ENCODE results near the gene OVCA2. TPM values are rescaled to one million over a fixed set of nuclear protein-coding genes. Genes with fewer than 3 reads are reported as not detected.
A peak's percentile ranks its signal among the peaks of the same experiment; 100 is the strongest.

Gene OVCA2
- total RNA-seq, 4 donors from 2014 or later = 32.4 to 49.0 (median 37.8) TPM

DNA sequence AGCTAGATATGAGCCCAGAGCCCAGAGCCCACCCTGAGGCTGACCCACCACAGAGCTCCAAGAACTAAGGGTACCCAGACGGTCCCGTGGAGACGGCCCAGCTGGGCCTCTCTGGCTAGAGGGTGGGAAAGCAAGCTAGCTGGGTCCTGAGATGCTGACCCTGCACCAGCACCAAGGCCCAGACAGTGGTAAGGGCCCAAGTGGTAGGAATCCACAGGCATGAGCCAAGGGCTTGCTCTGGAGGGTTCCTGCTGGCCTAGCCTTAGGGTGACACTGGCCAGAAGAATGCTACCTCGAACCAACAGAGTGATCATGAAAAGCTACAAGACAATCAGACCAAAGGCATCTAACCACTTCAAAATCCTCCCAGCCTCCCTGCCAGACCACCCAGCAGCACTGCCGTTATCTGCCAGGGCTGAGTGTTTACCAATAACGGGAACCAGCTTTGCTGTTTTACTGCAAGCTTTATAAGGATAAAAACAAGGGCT, 26.3 kb downstream of the OVCA2 start:
- H3K4me1 ChIP-seq = peaks cover 2 to 66% (median 35%) of the 10 kb centered on the region in 4 donors
- H3K4me3 ChIP-seq = no peak overlapping the region
- no peaks in the 10 kb centered on the region for H3K27me3 ChIP-seq
- peaks cover 0 to 12% (median 0%) of the 10 kb centered on the region in 3 donors for H3K36me3 ChIP-seq
- peak overlapping the region; percentile 58 to 96 (median 94) for H3K27ac ChIP-seq
- no peaks in the 10 kb centered on the region for H3K9me3 ChIP-seq
- DNase-seq = no peak
- TF ChIP-seq POLR2A (IDR thresholded peaks at IDR 0.05) (no peak), CTCF (IDR thresholded peaks at IDR 0.05) (no peak)

DNA sequence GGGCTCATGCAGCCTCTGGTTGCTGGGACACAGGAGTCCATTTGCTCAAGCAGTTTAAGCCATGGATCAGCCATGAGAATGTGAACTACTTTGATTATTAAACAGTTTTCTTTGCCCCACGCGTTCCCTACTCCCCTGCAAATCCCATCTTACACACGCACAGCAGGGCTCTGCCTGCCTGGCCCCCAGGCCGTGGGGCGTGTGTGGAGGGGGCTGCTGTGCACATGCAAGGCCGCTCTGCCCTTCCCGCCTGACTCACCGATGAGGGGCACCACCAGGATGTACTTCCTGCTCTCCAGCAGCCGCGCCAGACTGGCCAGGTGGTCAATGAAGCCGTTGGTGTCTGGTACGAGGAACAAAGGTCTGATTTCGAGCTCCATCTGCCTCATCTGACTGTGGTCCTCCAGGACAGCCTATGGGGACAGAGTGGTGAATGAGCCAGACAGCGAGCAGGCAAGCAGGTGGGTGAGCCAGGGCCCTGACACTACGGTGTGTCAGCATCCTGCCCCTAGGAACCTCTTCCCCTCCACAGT, 26.8 kb downstream of the OVCA2 start:
- peaks cover 0 to 12% (median 0%) of the 10 kb centered on the region in 3 donors for H3K36me3 ChIP-seq
- no peaks in the 10 kb centered on the region for H3K9me3 ChIP-seq

GRCh38 chr17:2070241-2071023, 28.6 kb downstream of the OVCA2 start:
- TF ChIP-seq POLR2A (IDR thresholded peaks at IDR 0.05) (no peak), CTCF (IDR thresholded peaks at IDR 0.05) (no peak)
- peak overlapping the region; percentile 63 to 94 (median 70) for H3K27ac ChIP-seq
- peaks cover 2 to 47% (median 17%) of the 10 kb centered on the region in 4 donors for H3K4me1 ChIP-seq
- H3K36me3 ChIP-seq = no peaks in the 10 kb centered on the region
- H3K27me3 ChIP-seq = no peaks in the 10 kb centered on the region
- no peak overlapping the region for H3K4me3 ChIP-seq
- no peaks in the 10 kb centered on the region for H3K9me3 ChIP-seq
- peak in 1 of 3 donors; percentile 33 for DNase-seq

More for the DNA sequence above, 26.8 kb downstream of the OVCA2 start:
- peak overlapping the region; percentile 58 to 96 (median 94) for H3K27ac ChIP-seq
- no peaks in the 10 kb centered on the region for H3K27me3 ChIP-seq
- peaks cover 2 to 61% (median 33%) of the 10 kb centered on the region in 4 donors for H3K4me1 ChIP-seq
- H3K4me3 ChIP-seq = no peak overlapping the region
- peak in 1 of 3 donors; percentile 56 for DNase-seq
- no peak for TF ChIP-seq CTCF (IDR thresholded peaks at IDR 0.05)
- TF ChIP-seq POLR2A (IDR thresholded peaks at IDR 0.05) = no peak

DNA sequence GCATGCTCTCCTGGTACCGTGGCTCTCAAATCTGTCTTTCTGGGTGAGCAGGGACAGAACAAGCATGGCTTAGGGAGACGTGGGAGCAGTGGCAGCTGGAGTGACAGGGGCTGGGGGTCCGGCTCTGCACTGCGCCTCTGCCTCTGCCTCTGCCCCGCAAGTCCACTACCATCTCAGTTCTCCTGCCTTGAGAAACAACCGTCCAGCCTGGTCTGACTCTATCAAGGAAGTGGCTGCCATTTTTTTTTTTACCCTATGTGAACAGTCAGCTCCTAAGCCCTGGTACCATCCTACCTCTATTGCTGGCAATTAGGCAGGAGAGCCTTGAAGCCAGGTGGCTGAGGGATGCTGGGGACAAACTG, 29.2 kb downstream of the OVCA2 start:
- no peaks in the 10 kb centered on the region for H3K9me3 ChIP-seq
- H3K36me3 ChIP-seq = no peaks in the 10 kb centered on the region
- no peak for TF ChIP-seq POLR2A (IDR thresholded peaks at IDR 0.05)
- no peak for TF ChIP-seq CTCF (IDR thresholded peaks at IDR 0.05)
- no peaks in the 10 kb centered on the region for H3K27me3 ChIP-seq
- H3K27ac ChIP-seq = peak overlapping the region; percentile 63 to 94 (median 70)
- peaks cover 2 to 47% (median 17%) of the 10 kb centered on the region in 4 donors for H3K4me1 ChIP-seq
- DNase-seq = peak in 1 of 3 donors; percentile 27
- no peak overlapping the region for H3K4me3 ChIP-seq

DNA sequence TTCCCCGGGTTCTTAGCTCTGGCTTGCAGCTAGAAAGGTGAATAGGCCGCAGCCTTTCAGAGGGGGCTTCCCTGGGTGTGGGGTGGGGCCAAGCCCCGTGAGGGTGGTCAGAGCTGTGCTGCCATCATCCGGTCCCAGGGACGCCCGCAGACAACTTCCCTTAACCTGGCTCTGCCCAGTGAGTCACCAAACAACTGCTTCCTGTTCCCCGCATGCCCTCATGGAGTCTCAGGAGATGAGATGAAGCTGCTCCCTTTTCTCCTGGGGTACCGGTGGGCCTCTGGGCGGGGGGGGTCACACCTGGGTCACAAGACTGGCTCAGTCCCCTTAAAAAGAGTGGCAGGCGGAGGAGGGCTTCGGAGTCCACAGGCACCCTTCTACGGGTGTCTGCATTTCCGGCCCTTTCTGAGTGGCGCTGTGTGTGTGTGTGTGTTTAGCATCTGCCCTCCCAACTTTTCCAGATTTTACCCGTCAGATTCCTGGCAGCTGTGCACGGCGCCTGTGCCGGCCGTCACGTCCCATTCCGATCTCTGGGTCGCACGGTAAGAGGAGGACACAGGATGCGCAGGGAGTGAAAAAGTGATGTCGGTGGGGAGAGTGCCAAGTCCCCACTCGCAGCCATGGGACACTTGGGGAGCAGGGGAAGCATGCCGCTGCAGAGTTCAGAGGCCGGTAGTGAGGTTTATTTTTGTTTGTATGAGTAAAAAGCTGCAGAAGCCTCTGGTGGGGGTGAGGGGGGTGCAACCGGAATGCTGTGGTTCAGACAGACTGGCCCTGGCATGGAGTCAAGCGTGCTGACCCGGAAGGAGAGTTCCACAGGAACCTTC, 29.8 kb downstream of the OVCA2 start:
- TF ChIP-seq CTCF (IDR thresholded peaks at IDR 0.05) (no peak), POLR2A (IDR thresholded peaks at IDR 0.05) (no peak)

More for the DNA sequence above, 29.8 kb downstream of the OVCA2 start:
- DNase-seq = peak in 1 of 3 donors; percentile 53
- H3K9me3 ChIP-seq = no peaks in the 10 kb centered on the region
- H3K4me1 ChIP-seq = peaks cover 2 to 47% (median 17%) of the 10 kb centered on the region in 4 donors
- H3K4me3 ChIP-seq = no peak overlapping the region
- no peaks in the 10 kb centered on the region for H3K27me3 ChIP-seq
- H3K36me3 ChIP-seq = no peaks in the 10 kb centered on the region
- peak overlapping the region; percentile 63 to 94 (median 70) for H3K27ac ChIP-seq
